ENCODE data around the gene PTPRT. TPM values are rescaled to one million over a fixed set of nuclear protein-coding genes. Genes with fewer than 3 reads are reported as not detected.

PTPRT gene
- total and polyA plus RNA-seq, 4 donors: 0.14 to 2.8 (median 0.40) TPM

- TF ChIP-seq REST (IDR thresholded peaks at IDR 0.05): no peak
- no peak for TF ChIP-seq HNF4A (conservative IDR thresholded peaks at IDR 0.05)
- no peak for TF ChIP-seq YY1 (IDR thresholded peaks at IDR 0.05)
- no peak for TF ChIP-seq ATF3 (IDR thresholded peaks at IDR 0.05)
- no peak for TF ChIP-seq NR2F2 (IDR thresholded peaks at IDR 0.05)
- no peak for TF ChIP-seq ZBTB33 (IDR thresholded peaks at IDR 0.05)
- TF ChIP-seq FOXA2 (IDR thresholded peaks at IDR 0.05): no peak
- TF ChIP-seq HNF4G (IDR thresholded peaks at IDR 0.05): no peak
- TF ChIP-seq JUND (IDR thresholded peaks at IDR 0.05): no peak
These were observed 533.6 kb downstream of the PTPRT start (continued) for GRCh38 chr20:42656130-42656529.

GRCh38 chr20:42652266-42652665 lies 537.4 kb downstream of the PTPRT start:
- H3K36me3 ChIP-seq (ENCODE audit: control insufficient read depth in 4 of 4, insufficient read depth in 3 of 4, low read depth in 1 of 4, low read length in 3 of 4): no peaks in the 10 kb centered on the region
- peaks cover 0 to 2% (median 0%) of the 10 kb centered on the region in 4 donors for H3K27me3 ChIP-seq (ENCODE audit: control insufficient read depth in 4 of 4, insufficient read depth in 4 of 4, low read length in 3 of 4)
- TF ChIP-seq NR2F2 (IDR thresholded peaks at IDR 0.05): no peak
- TF ChIP-seq CTCF (IDR thresholded peaks at IDR 0.05; ENCODE audit: low read depth, low read length, missing input control): no peak
- no peak for TF ChIP-seq FOXA2 (IDR thresholded peaks at IDR 0.05)
- no peak for TF ChIP-seq RXRA (IDR thresholded peaks at IDR 0.05)
- no peak for TF ChIP-seq FOXA1 (IDR thresholded peaks at IDR 0.05)
- TF ChIP-seq YY1 (IDR thresholded peaks at IDR 0.05): no peak
- no peak for TF ChIP-seq GABPA (IDR thresholded peaks at IDR 0.05 in 1 of 2, conservative IDR thresholded peaks at IDR 0.05 in 1 of 2)
- no peak for TF ChIP-seq JUND (IDR thresholded peaks at IDR 0.05)
- TF ChIP-seq MAX (IDR thresholded peaks at IDR 0.05): no peak
- no peak for TF ChIP-seq ATF3 (IDR thresholded peaks at IDR 0.05)
- TF ChIP-seq ZBTB33 (IDR thresholded peaks at IDR 0.05): no peak
- no peak for TF ChIP-seq HNF4G (IDR thresholded peaks at IDR 0.05)
- H3K4me3 ChIP-seq (ENCODE audit: low read depth in 1 of 3, low read length in 3 of 3): no peak overlapping the region
- H3K27ac ChIP-seq (ENCODE audit: low read depth in 1 of 2, low read length in 2 of 2): no peak overlapping the region
- H3K4me1 ChIP-seq (ENCODE audit: control insufficient read depth in 4 of 4, insufficient read depth in 4 of 4, low read length in 3 of 4): no peaks in the 10 kb centered on the region
- WGBS: 68% methylated on average over 2 of the region's 2 CpGs
- no peak for DNase-seq (ENCODE audit: low spot score)
- H3K9me3 ChIP-seq (ENCODE audit: control insufficient read depth in 4 of 4, low read length in 3 of 4): no peaks in the 10 kb centered on the region
- H3K9ac ChIP-seq (ENCODE audit: low read depth in 1 of 2, low read length in 2 of 2): no peak overlapping the region

Measured in liver (tissue), 9 donors.